Parathyroid adenoma (tissue), 2 donors: ENCODE data around the gene RNF5.
"Not testable (repeated sequence)": the region's sequence is repeated elsewhere in the genome, so short reads cannot be mapped to it uniquely, and the experiment has no call there.

Experiments
- H2AFZ ChIP-seq: fragments of 300-600 bp; sonication (generic); one replicate; pipeline ENCODE4 v1.7.0; 2017; ENCODE audit warnings: antibody characterized with exemption, mild to moderate bottlenecking
- H3K27ac ChIP-seq: fragments of 300-600 bp; sonication (generic); one replicate; pipeline ENCODE4 v1.7.0; 2017
- H3K27me3 ChIP-seq: fragments of 300-600 bp; sonication (generic); one replicate; pipeline ENCODE4 v1.7.0; 2017; ENCODE audit warnings: low read length; ENCODE audit not compliant: control insufficient read depth, insufficient read depth
- H3K36me3 ChIP-seq: fragments of 300-600 bp; sonication (generic); one replicate; pipeline ENCODE4 v1.7.0; 2017; ENCODE audit warnings: low read length; ENCODE audit not compliant: control insufficient read depth, insufficient read depth
- H3K4me1 ChIP-seq: fragments of 300-600 bp; sonication (generic); one replicate; pipeline ENCODE4 v1.7.0; 2017; ENCODE audit warnings: control low read depth
- H3K4me2 ChIP-seq: fragments of 300-600 bp; sonication (generic); one replicate; pipeline ENCODE4 v1.7.0; 2017; ENCODE audit warnings: low read length
- H3K4me3 ChIP-seq: fragments of 300-600 bp; sonication (generic); one replicate; pipeline ENCODE4 v1.7.0; 2017; ENCODE audit warnings: low read depth, low read length
- H3K79me2 ChIP-seq: fragments of 300-600 bp; sonication (generic); one replicate; pipeline ENCODE4 v1.7.0; 2017; ENCODE audit warnings: control low read depth
- H3K9ac ChIP-seq: fragments of 300-600 bp; sonication (generic); one replicate; pipeline ENCODE4 v1.7.0; 2017; ENCODE audit warnings: mild to moderate bottlenecking
- H3K9me3 ChIP-seq: fragments of 300-600 bp; sonication (generic); one replicate; pipeline ENCODE4 v1.7.0; 2017; ENCODE audit warnings: low read length; ENCODE audit not compliant: control insufficient read depth
- TF ChIP-seq, protein P1 (sequence below): fragments of 300-600 bp; sonication (generic); IDR thresholded peaks from one replicate; pipeline ENCODE4 v1.7.0; 2017; ENCODE audit warnings: antibody characterized with exemption, mild to moderate bottlenecking
- donor health status: primary hyperparathyroidism.

The RNF5 gene

DNA sequence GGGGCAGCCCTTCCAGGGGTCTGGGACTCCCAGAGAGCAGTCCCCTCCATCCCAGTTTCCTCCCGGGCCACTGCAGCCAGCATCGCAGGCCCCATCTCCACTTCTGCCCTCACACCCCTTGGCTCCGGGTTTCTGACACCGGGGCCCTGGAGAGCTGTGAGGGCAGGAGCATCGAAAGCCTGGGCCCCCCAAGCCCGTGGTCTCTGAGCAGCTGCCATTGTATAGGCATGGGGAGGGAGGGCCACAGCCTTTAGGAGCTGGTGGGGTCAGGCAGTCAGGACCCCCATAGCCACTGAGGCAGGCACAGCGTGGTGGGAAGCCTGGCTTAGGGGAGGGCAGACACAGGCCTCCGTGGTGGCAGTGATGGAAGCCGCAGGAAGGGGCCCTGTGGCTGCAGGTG is 24.0 kb downstream of the RNF5 start:
- no peak overlapping the region for H3K27ac ChIP-seq
- TF ChIP-seq, protein P1, sequence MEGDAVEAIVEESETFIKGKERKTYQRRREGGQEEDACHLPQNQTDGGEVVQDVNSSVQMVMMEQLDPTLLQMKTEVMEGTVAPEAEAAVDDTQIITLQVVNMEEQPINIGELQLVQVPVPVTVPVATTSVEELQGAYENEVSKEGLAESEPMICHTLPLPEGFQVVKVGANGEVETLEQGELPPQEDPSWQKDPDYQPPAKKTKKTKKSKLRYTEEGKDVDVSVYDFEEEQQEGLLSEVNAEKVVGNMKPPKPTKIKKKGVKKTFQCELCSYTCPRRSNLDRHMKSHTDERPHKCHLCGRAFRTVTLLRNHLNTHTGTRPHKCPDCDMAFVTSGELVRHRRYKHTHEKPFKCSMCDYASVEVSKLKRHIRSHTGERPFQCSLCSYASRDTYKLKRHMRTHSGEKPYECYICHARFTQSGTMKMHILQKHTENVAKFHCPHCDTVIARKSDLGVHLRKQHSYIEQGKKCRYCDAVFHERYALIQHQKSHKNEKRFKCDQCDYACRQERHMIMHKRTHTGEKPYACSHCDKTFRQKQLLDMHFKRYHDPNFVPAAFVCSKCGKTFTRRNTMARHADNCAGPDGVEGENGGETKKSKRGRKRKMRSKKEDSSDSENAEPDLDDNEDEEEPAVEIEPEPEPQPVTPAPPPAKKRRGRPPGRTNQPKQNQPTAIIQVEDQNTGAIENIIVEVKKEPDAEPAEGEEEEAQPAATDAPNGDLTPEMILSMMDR = no peak
- no peak overlapping the region for H2AFZ ChIP-seq
- H3K4me2 ChIP-seq = no peak overlapping the region
- H3K79me2 ChIP-seq = no peaks in the 10 kb centered on the region
- H3K27me3 ChIP-seq = no peaks in the 10 kb centered on the region
- H3K9ac ChIP-seq = no peak overlapping the region
- no peaks in the 10 kb centered on the region for H3K9me3 ChIP-seq
- no peaks in the 10 kb centered on the region for H3K36me3 ChIP-seq
- H3K4me1 ChIP-seq = no peaks in the 10 kb centered on the region
- no peak overlapping the region for H3K4me3 ChIP-seq

GRCh38 chr6:32203426-32204267 is 25.4 kb downstream of the RNF5 start:
- H2AFZ ChIP-seq = no peak overlapping the region
- no peaks in the 10 kb centered on the region for H3K27me3 ChIP-seq
- H3K9me3 ChIP-seq = no peaks in the 10 kb centered on the region
- H3K4me1 ChIP-seq = no peaks in the 10 kb centered on the region
- H3K79me2 ChIP-seq = no peaks in the 10 kb centered on the region
- no peak overlapping the region for H3K9ac ChIP-seq
- H3K4me2 ChIP-seq = no peak overlapping the region
- H3K36me3 ChIP-seq = no peaks in the 10 kb centered on the region
- no peak overlapping the region for H3K27ac ChIP-seq
- H3K4me3 ChIP-seq = no peak overlapping the region
- TF ChIP-seq, protein P1 = no peak

DNA sequence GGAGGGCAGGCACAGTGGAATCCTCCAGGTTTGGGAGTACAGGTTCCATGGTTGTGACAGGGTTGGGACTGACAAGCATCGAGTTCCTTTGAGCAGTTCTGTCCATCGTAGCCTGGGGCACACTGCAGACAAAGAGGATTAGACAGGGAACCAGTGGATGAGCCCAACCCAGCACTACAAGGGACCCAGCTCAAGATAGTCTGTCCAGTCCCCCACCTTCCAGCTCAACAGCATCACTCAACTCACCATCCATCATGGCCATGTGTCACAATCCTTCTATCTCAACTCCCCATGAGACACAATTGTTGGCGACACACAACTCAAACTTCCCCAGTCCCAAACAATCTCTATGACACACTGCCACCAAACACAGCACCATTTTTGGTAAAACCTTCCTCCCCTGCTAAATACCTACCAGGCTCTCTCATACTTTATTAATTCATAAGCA is 26.1 kb downstream of the RNF5 start:
- Histone ChIP-seq H3K9me3 (no peaks in the 10 kb centered on the region), H3K4me1 (no peaks in the 10 kb centered on the region), H3K9ac (no peak overlapping the region), H3K36me3 (no peaks in the 10 kb centered on the region), H3K27ac (no peak overlapping the region), H3K79me2 (no peaks in the 10 kb centered on the region), H3K4me2 (no peak overlapping the region), H3K4me3 (no peak overlapping the region), H3K27me3 (no peaks in the 10 kb centered on the region), H2AFZ (no peak overlapping the region)
- TF ChIP-seq, protein P1 = no peak

DNA sequence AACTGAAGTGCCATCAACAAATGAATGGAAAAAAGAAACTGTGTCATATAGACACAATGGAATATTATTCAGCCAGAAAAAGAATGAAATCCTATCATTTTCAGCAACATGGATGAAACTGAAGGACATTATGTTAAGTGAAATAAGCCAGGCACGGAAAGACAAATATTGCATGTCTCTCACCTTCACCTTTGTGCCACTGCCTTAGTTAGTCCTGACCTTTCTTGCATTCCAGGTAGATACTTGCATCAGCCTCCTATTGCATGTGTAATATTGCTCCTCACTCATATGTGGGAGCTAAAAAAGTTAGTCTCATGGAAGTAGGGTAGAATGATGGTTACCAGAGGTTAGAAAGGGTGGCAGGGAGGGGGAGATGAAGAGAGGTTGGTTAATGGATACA is 30.8 kb downstream of the RNF5 start:
- no peak overlapping the region for H3K9ac ChIP-seq
- no peak overlapping the region for H3K4me2 ChIP-seq
- no peaks in the 10 kb centered on the region for H3K4me1 ChIP-seq
- H3K4me3 ChIP-seq = no peak overlapping the region
- H3K79me2 ChIP-seq = no peaks in the 10 kb centered on the region
- TF ChIP-seq, protein P1 = no peak
- H3K27me3 ChIP-seq = no peaks in the 10 kb centered on the region
- no peaks in the 10 kb centered on the region for H3K36me3 ChIP-seq
- no peak overlapping the region for H3K27ac ChIP-seq
- H2AFZ ChIP-seq = no peak overlapping the region
- H3K9me3 ChIP-seq = no peaks in the 10 kb centered on the region

GRCh38 chr6:32210191-32210601 is 32.0 kb downstream of the RNF5 start:
- H3K27me3 ChIP-seq = no peaks in the 10 kb centered on the region
- no peaks in the 10 kb centered on the region for H3K4me1 ChIP-seq
- H2AFZ ChIP-seq = no peak overlapping the region
- H3K27ac ChIP-seq = no peak overlapping the region
- H3K9me3 ChIP-seq = no peaks in the 10 kb centered on the region
- H3K79me2 ChIP-seq = no peaks in the 10 kb centered on the region
- no peak overlapping the region for H3K4me3 ChIP-seq
- TF ChIP-seq, protein P1 = no peak
- no peak overlapping the region for H3K4me2 ChIP-seq
- no peaks in the 10 kb centered on the region for H3K36me3 ChIP-seq
- H3K9ac ChIP-seq = no peak overlapping the region

- H3K9me3 ChIP-seq, H3K36me3 ChIP-seq, H2AFZ ChIP-seq, H3K27ac ChIP-seq, H3K9ac ChIP-seq, H3K4me2 ChIP-seq, H3K79me2 ChIP-seq, H3K27me3 ChIP-seq, H3K4me1 ChIP-seq, H3K4me3 ChIP-seq: not testable (repeated sequence)
Observed at GRCh38 chr6:32211432-32211831, 33.2 kb downstream of the RNF5 start.
